Kidney epithelial cell (primary cell): ENCODE results near the gene CA10. TPM values are rescaled to one million over a fixed set of nuclear protein-coding genes. Genes with fewer than 3 reads are reported as not detected.

Experiments used
- DNase-seq: peaks from one replicate; pipeline ENCODE4 v3.0.0-alpha.2; 2010; ENCODE audit warnings: low read depth
- H3K27me3 ChIP-seq: 2 replicates; pipeline ENCODE4 v1.6.0; 2011; ENCODE audit warnings: low read length; ENCODE audit not compliant: control insufficient read depth, insufficient read depth
- H3K36me3 ChIP-seq: 2 replicates; pipeline ENCODE4 v1.5.1; 2011; ENCODE audit warnings: low read length; ENCODE audit not compliant: control insufficient read depth, insufficient read depth
- H3K4me3 ChIP-seq: 2 replicates; pipeline ENCODE4 v1.5.1; 2011; ENCODE audit warnings: low read depth, mild to moderate bottlenecking, control low read depth, low read length
- CTCF ChIP-seq: IDR thresholded peaks from 2 replicates; pipeline ENCODE4 v1.5.1; 2011; ENCODE audit warnings: mild to moderate bottlenecking, moderate library complexity, low read length, control low read depth, inconsistent platforms; ENCODE audit not compliant: insufficient read depth, poor library complexity, severe bottlenecking
- total RNA-seq: library from RNA; depleted of rRNA; stranded (reverse); fragments of >200 nt; gene quantifications from 2 replicates; pipeline ENCODE4 v1.2.3, GENCODE V29; 2015

Gene CA10
- total RNA-seq, 1 donor from 2014 or later: 0.13 TPM

DNA sequence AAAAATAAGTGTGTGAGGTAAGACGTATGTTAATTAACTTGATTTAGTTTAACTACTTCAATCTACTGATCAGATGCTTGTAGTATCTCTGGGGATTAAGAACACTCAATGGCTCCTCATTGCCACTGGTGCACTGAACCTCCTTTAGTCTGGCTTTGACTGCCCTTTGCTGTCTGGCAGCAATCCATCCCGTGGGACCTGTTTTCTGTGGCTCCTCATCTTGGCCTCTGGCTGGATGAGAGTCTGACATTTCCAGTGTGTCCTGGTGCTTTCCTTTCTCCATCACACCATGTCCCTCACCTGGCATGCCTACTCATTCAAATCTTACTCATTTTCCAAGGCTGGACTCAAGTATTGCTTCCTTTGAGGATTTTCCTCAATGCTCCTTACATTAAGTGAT is 212.2 kb downstream of the CA10 start:
- H3K27me3 ChIP-seq: no peaks in the 10 kb centered on the region

GRCh38 chr17:51941272-51941671 is 217.2 kb downstream of the CA10 start:
- DNase-seq: peak; percentile 14
- TF ChIP-seq CTCF: no peak
- no peaks in the 10 kb centered on the region for H3K27me3 ChIP-seq
- H3K36me3 ChIP-seq: no peaks in the 10 kb centered on the region
- no peak overlapping the region for H3K4me3 ChIP-seq

More for the DNA sequence above, 212.2 kb downstream of the CA10 start:
- no peak for DNase-seq
- Histone ChIP-seq H3K36me3 (no peaks in the 10 kb centered on the region), H3K4me3 (no peak overlapping the region)
- no peak for TF ChIP-seq CTCF

DNA sequence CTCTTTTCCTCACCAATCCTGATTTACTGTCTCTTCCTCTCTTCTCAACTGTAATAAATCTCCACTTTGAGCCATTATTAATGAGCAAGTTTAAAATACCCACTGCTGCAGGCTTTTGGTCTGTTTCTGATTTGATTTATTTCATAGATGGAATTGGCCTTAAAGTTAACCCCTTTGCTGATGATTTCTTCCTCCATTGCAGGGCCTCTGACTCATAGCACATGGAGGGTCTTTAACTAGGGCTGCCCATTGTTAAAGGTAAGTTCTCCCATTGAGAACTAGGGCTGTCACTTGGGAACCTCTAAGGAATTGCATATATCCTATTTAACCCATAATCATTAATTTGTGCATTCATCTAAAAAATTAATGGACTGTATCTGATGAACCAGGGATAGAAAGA is 221.2 kb downstream of the CA10 start:
- TF ChIP-seq CTCF: no peak
- H3K27me3 ChIP-seq: no peaks in the 10 kb centered on the region
- no peak for DNase-seq
- no peak overlapping the region for H3K4me3 ChIP-seq
- H3K36me3 ChIP-seq: no peaks in the 10 kb centered on the region

- H3K4me3 ChIP-seq: no peak overlapping the region
- no peaks in the 10 kb centered on the region for H3K27me3 ChIP-seq
- no peak for TF ChIP-seq CTCF
- DNase-seq: no peak
- no peaks in the 10 kb centered on the region for H3K36me3 ChIP-seq
These were observed 223.0 kb downstream of the CA10 start for GRCh38 chr17:51935477-51935876.

GRCh38 chr17:51933647-51934046 is 224.9 kb downstream of the CA10 start:
- DNase-seq: no peak
- no peaks in the 10 kb centered on the region for H3K36me3 ChIP-seq
- TF ChIP-seq CTCF: no peak
- no peaks in the 10 kb centered on the region for H3K27me3 ChIP-seq
- H3K4me3 ChIP-seq: no peak overlapping the region

GRCh38 chr17:51926448-51926847 is 232.1 kb downstream of the CA10 start:
- Histone ChIP-seq H3K27me3 (no peaks in the 10 kb centered on the region), H3K4me3 (no peak overlapping the region), H3K36me3 (no peaks in the 10 kb centered on the region)
- TF ChIP-seq CTCF: no peak
- no peak for DNase-seq
